Calu3 (cell line): Measurements from ENCODE around the gene KIF25. TPM values are rescaled to one million over a fixed set of nuclear protein-coding genes. Genes with fewer than 3 reads are reported as not detected.
A peak's percentile ranks its signal among the peaks of the same experiment; 100 is the strongest.

ENCODE experiments used
- BruUV-seq: library from RNA; stranded (reverse); fragments of 400-500 nt; replicated peaks from 2 replicates; lab custom pipeline; 2021; lab: Mats Ljungman, UMichigan
- CTCF ChIA-PET: fragments of 300-600 bp; sonication (Branson Sonifier 250); formaldehyde crosslinking; loops from one replicate; lab custom pipeline; 2022; ENCODE audit warnings: antibody characterized with exemption; lab: Charles Lee
- DNase-seq: peaks from one replicate; pipeline ENCODE4 v3.0.0; 2022
- H3K27ac Mint-ChIP-seq: one replicate; pipeline ENCODE4 v1.8.0; 2022; ENCODE audit warnings: mixed read lengths; ENCODE audit not compliant: unreplicated experiment
- H3K27me3 Mint-ChIP-seq: one replicate; pipeline ENCODE4 v1.8.0; 2022; ENCODE audit warnings: mixed read lengths; ENCODE audit not compliant: unreplicated experiment
- H3K36me3 Mint-ChIP-seq: one replicate; pipeline ENCODE4 v1.8.0; 2022; ENCODE audit warnings: mild to moderate bottlenecking, moderate library complexity, mixed read lengths; ENCODE audit not compliant: insufficient read depth, unreplicated experiment
- H3K4me1 Mint-ChIP-seq: one replicate; pipeline ENCODE4 v1.8.0; 2022; ENCODE audit warnings: mild to moderate bottlenecking, low read depth, mixed read lengths; ENCODE audit not compliant: unreplicated experiment
- H3K4me3 Mint-ChIP-seq: one replicate; pipeline ENCODE4 v1.8.0; 2022; ENCODE audit warnings: mild to moderate bottlenecking, low read depth, moderate library complexity, mixed read lengths; ENCODE audit not compliant: unreplicated experiment
- H3K9me3 Mint-ChIP-seq: one replicate; pipeline ENCODE4 v1.8.0; 2022; ENCODE audit warnings: low read depth, mixed read lengths; ENCODE audit not compliant: unreplicated experiment
- intact Hi-C: fragments of 100-400 bp; cut with micrococcal nuclease; formaldehyde crosslinking; loops from one replicate; pipeline ENCODE4 v1.10.0; 2022; ENCODE audit not compliant: unreplicated experiment
- total RNA-seq: library from RNA; stranded (reverse); gene quantifications from 2 replicates; pipeline ENCODE4 v1.2.3, GENCODE V29; 2022
- TF ChIP-seq, protein P1 (sequence below): fragments of 200-600 bp; IDR thresholded peaks from one replicate; pipeline ENCODE4 v1.8.0; 2022; ENCODE audit warnings: antibody characterized with exemption; ENCODE audit not compliant: unreplicated experiment

KIF25 gene
- total RNA-seq, 1 experiment from 2014 or later, result not detected

DNA sequence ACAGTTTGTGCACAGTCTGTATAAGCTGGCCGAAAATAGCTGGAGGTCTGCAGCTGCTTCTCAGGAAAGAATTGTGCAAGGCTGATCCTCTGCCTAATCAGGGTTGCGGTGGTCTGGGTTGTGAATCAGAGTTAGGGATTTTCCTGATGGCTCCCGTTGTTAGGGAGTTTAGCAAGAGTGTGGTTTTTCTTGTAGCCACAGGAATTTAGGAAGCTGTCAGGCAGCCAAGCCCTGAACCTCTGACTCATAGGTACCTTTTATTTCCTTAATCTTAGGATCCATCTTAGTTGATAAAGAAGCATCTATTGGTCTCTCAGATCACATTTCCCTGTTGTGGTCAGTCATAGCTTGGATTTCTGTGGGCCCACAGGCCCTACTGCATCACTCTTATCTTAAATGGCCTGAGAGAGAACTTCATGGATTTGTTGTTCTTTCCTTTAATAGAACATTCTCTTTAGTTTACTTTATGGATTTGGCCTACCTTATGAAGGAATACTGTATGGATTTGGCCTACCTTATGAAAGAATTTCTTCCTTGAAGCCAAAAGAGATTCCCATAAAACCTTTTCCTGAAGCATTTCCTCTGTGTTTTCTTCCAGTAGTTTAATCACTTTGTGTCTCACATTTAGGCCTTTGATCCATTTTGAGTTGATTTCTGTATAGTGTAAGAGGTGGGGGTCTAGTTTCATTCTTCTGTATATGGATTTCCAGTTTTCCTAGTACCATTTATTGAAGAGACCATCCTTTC lies 10.3 kb downstream of the KIF25 start:
- H3K4me3 Mint-ChIP-seq, result no peak overlapping the region
- peaks cover 32% of the 10 kb centered on the region for H3K27me3 Mint-ChIP-seq
- DNase-seq, result peak; percentile 85
- peaks cover 11% of the 10 kb centered on the region for H3K4me1 Mint-ChIP-seq
- H3K9me3 Mint-ChIP-seq, result peaks cover 16% of the 10 kb centered on the region
- H3K36me3 Mint-ChIP-seq, result no peaks in the 10 kb centered on the region
- intact Hi-C loops, result loop anchor here (2.0 kb wide), 1 partner anchor 75 kb away; no protein-coding TSS in a partner anchor
- no TSS peak for BruUV-seq
- CTCF ChIA-PET, result interaction anchor here (0.5 to 1.0 kb wide), 2 partner anchors 27 to 149 kb away, joined by 3 read pairs; no protein-coding TSS in a partner anchor
- H3K27ac Mint-ChIP-seq, result peak overlapping the region; percentile 50
- TF ChIP-seq, protein P1, sequence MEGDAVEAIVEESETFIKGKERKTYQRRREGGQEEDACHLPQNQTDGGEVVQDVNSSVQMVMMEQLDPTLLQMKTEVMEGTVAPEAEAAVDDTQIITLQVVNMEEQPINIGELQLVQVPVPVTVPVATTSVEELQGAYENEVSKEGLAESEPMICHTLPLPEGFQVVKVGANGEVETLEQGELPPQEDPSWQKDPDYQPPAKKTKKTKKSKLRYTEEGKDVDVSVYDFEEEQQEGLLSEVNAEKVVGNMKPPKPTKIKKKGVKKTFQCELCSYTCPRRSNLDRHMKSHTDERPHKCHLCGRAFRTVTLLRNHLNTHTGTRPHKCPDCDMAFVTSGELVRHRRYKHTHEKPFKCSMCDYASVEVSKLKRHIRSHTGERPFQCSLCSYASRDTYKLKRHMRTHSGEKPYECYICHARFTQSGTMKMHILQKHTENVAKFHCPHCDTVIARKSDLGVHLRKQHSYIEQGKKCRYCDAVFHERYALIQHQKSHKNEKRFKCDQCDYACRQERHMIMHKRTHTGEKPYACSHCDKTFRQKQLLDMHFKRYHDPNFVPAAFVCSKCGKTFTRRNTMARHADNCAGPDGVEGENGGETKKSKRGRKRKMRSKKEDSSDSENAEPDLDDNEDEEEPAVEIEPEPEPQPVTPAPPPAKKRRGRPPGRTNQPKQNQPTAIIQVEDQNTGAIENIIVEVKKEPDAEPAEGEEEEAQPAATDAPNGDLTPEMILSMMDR, result no peak

DNA sequence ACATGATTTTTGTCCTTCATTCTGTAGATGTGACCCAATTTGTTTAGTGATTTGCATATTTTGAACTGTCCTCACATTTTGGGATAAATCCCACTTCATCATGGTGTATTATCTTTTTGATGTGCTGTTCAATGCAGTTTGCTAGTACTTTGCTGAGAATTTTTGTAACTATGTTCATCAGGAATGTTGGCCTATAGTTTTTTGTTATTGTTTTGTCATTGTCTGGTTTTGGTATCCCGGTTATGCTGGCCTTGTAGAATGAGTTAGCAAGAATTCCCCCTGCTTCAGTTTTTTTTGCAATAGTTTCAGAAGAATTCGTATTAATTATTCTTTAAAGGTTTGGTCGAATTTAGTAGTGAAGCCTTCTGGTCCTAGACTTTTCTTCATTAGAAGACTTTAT lies 11.9 kb downstream of the KIF25 start:
- Mint-ChIP-seq H3K9me3 (peaks cover 16% of the 10 kb centered on the region), H3K4me3 (no peak overlapping the region), H3K27ac (no peak overlapping the region), H3K27me3 (peaks cover 28% of the 10 kb centered on the region), H3K36me3 (peaks cover 5% of the 10 kb centered on the region), H3K4me1 (peaks cover 11% of the 10 kb centered on the region)
- CTCF ChIA-PET, result no interaction called here
- intact Hi-C loops, result no loop called here
- BruUV-seq, result no TSS peak
- TF ChIP-seq, protein P1, result no peak
- no peak for DNase-seq

DNA sequence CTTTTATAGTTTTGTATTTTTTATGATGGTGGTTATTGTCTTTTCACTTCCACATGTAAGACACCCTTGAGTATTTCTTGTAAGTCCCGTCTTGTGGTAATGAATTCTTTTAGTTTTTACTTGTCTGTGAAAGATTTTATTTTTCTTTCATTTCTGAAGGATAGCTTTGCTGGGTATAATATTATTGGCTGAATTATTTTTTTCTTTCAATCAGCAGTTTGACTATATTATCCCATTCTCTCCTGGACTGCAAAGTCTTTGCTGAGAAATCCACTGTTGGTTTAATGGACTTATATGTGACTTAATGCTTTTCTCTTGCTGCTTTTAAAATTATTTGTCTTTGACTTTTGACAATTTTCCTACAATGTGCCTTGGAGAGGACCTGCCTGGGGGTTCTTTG lies 13.8 kb downstream of the KIF25 start:
- no peak for DNase-seq
- H3K9me3 Mint-ChIP-seq, result peaks cover 13% of the 10 kb centered on the region
- BruUV-seq, result no TSS peak
- TF ChIP-seq, protein P1, result no peak
- H3K4me3 Mint-ChIP-seq, result no peak overlapping the region
- no peaks in the 10 kb centered on the region for H3K4me1 Mint-ChIP-seq
- no peak overlapping the region for H3K27ac Mint-ChIP-seq
- H3K27me3 Mint-ChIP-seq, result peaks cover 30% of the 10 kb centered on the region
- intact Hi-C loops, result no loop called here
- peaks cover 5% of the 10 kb centered on the region for H3K36me3 Mint-ChIP-seq
- CTCF ChIA-PET, result no interaction called here

DNA sequence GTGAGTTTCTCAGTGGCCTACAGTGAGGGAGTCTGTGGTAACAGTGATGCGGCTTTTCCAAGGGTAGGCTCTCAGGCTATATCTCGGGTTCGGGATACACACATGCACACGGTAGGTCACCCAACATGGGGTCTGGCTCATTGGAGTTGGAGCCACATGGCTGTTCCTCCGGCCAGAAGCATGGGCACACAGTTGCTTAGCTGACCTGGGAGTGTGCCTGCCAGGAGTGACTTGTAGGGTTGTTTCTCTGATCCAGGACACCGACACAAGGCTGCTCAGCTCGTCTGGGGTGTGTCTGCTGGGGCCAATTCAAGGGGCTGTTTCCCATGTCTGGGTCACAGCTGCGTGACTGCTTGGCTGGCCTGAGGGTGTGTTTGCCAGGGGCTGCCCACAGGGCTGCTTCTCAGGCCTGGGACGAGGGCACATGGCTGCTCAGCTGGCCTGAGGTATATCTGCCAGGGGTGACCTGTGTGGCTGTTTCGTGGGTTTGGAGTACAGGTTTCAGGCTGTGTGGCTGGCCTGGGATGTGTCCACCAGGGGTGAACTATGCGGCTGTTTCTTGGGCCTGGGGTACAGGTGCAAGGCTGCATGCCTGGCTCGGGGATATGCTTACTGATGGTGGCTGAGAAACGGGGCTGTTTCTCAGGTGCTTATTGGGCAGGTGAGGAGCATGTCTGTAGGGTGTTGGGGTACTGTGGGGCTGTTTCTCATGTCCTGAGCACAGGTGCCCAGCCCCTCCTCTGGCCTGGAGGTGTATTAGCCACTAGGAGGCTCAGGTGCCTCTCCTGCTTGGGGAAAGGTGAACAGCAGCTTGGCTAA lies 15.2 kb downstream of the KIF25 start:
- peaks cover 5% of the 10 kb centered on the region for H3K36me3 Mint-ChIP-seq

More for the DNA sequence above, 15.2 kb downstream of the KIF25 start:
- H3K4me3 Mint-ChIP-seq, result no peak overlapping the region
- CTCF ChIA-PET, result no interaction called here
- peaks cover 44% of the 10 kb centered on the region for H3K27me3 Mint-ChIP-seq
- H3K4me1 Mint-ChIP-seq, result no peaks in the 10 kb centered on the region
- intact Hi-C loops, result no loop called here
- no TSS peak for BruUV-seq
- TF ChIP-seq, protein P1, result no peak
- DNase-seq, result no peak
- no peak overlapping the region for H3K27ac Mint-ChIP-seq
- peaks cover 13% of the 10 kb centered on the region for H3K9me3 Mint-ChIP-seq
